HG02973 (cell line): Measurements from ENCODE around the gene DOHH.
A peak's percentile ranks its signal among the peaks of the same experiment; 100 is the strongest.

ENCODE experiments used
- ATAC-seq: cut with Tn5 transposase; IDR thresholded peaks from one replicate; pipeline ENCODE4 v1.9.1; 2021; ENCODE audit warnings: moderate library complexity; ENCODE audit not compliant: unreplicated experiment

The DOHH gene

GRCh38 chr19:3500429-3501101, at the start of gene DOHH:
DOHH (minus strand) TSS chr19:3500674; CDS start chr19:3496814, 3,860 bp downstream.
- peak; percentile 75 for ATAC-seq

- ATAC-seq = no peak
Measured at GRCh38 chr19:3549816-3550215, 49.3 kb upstream of the DOHH start.

DNA sequence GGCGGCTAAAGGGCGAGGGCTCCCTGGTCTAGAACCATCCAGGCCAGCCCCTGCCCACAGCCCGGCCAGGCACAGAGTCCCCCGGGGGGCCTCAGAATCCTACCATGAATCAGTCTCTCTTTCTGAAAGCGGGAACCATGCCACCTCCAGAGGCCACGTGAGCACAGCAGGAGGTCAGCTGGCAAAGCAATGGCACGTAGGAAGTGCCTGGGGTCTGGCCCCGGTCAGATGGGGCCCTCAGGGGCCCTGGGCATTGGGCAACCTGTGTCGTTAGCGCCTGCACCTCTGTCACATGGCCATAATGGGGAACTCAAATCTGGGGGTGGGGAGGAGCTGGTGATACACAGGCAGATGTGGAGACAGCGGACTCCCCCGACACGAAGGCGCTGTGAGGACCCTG, 48.1 kb upstream of the DOHH start:
- ATAC-seq = no peak

- ATAC-seq = no peak
Measured at GRCh38 chr19:3547767-3548282, 47.4 kb upstream of the DOHH start.

DNA sequence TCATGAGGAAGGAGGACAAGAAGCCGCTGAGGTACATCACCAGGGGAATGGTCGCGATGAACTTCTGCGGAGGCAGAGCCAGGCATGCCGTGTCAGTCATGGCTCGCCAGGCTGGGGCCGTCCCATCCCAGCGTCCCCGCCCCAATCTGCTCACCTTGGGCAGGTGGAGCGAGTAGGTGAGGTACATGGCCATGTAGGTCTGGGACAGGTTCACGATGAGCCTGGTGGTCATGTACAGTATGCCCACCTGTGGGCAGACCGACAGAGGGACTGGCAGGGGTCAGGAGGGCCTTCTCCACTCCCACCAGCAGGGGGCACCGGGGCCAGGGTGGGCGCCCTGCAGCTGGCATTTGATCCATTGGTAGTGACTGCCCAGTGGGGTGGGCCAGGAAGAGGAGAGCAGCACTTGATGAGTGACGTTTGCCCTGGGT, 46.8 kb upstream of the DOHH start:
- ATAC-seq = no peak

DNA sequence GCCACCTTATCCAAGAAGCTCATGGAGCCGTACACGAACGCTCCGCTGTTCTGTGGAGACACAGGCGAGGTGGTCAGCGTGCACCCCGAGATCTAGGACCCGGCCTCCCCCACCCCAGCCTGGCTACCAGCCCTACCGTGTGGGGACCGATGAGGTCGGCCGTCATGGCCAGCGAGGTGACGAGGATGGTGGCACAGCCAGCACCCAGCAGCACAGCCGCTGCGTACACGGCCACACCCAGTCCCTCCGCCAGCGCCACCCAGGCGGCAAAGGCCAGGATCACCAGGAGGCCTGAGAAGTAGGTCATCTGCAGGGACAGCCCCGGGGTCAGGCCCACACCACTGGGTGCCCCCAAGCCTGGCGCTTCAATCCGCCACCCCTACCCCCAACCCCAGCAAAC, 45.6 kb upstream of the DOHH start:
- ATAC-seq = no peak

DNA sequence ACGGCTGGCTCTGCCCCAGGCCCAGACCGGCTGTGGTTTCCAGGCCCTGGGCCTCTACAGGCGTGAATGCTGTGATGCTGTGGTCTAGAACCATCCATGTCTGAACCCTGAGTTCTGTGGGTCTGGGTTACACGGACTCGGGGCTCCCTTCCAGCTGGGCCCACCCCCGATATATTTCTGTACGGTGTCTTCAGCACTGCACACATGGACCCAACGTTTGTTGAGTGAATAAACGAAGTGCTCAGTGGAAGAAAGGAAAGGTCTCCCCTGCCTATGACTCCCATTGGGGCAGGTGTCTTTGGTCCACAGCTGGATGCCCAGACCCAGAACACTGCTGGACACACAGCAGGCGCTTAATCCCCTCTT, 45.2 kb upstream of the DOHH start:
- no peak for ATAC-seq

DNA sequence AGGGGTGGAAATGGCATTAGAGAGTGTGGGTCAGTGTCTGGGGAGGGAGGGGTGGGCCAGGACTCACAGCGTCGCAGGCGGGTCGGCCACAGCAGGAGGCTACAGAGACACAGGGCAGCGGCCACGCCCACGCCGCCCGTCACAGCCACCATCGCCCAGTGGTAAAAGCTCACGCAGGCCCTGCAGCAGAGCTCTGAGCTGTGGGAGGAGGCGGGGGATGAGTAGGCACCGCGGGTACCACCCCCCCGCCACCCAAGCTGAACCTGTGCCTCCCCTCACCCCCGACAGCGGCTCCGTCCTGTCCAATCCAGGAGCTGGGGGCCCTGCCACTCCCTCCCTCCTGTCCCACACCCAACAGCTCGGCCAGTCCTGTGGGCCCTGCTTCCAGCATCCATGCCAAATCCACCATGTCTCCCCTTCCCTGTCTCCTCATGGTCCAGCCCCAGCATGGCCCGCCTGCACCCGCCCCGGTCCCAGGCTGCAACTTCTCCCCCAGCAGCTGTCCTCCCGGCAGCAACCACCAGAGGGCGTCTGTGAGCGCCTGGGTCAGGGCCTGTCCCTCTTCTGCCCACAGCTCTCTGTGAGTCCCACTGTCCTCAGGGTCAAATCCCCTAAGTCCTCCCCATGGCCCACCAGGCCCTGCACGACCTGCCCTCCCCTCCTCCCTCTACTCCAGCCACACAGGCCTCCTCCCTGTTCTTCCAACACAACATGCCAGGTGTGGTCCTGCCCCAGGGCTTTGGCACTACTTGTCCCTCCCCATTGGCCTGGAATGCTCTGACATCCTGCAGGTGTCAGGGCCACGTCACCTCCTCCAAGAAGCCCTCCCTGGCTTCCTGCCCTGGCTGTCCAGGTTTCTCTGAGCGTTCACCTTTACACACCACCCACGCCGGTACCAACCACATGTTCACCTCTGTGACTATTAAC, 44.5 kb upstream of the DOHH start:
- ATAC-seq = no peak

- ATAC-seq = no peak
Measured at GRCh38 chr19:3544058-3544376, 43.5 kb upstream of the DOHH start.

DNA sequence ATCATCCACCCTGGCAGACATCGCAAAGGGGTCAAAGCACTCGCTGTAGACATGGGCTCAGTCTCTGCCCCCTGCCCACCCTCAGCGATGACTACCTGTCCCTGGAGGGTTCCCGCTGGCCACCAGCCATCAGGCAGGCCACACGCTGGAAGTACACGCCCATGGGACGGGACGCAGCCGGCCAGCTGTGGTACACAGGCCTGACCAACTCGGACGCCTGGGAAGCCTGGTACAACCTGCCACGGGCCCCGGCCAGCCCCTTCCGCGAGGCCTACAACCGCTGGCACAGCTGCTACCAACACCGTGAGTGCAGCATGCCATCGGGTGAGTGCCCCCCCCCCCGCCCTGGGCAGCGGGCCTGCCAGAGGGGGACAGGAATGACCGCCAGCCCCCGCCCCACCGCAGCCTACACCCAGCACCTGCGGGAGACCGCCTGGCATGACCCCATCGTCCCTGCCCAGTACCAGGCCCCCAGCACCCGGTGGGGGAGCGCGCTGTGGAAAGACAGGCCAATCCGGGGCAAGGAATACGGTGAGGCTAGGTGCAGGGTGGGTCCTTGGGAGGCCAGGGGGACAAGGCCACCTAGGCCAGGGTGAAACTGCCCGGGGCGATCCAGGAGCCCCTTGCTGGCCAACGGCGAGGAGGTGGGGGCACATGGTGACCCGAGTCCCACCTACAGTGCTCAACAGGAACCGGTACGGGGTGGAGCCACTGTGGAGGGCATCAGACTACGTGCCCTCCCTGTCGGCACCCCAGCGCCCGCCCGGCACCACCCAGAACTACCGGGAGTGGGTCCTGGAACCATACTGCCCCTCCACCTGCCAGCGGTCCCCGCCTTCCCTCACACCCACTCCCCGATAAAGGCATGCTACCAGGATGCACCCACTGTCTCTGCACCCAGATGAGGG, 42.9 kb upstream of the DOHH start:
- ATAC-seq = no peak

DNA sequence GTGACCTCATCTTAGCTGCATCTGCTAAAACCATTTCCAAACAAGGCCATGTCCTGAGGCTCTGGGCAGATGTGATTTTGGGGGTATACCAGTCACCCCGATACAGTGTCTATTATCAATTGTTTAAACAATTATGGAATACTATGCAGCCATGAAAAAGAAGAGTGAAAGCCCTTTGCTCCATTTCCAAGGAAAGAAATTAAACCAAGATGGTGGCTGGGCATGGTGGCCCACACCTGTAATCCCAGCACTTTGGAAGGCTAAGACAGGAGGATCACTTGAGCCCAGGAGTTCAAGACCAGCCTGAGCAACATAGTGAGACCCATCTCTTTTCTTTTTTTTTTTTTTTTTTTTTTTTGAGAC, 39.3 kb upstream of the DOHH start:
- no peak for ATAC-seq

DNA sequence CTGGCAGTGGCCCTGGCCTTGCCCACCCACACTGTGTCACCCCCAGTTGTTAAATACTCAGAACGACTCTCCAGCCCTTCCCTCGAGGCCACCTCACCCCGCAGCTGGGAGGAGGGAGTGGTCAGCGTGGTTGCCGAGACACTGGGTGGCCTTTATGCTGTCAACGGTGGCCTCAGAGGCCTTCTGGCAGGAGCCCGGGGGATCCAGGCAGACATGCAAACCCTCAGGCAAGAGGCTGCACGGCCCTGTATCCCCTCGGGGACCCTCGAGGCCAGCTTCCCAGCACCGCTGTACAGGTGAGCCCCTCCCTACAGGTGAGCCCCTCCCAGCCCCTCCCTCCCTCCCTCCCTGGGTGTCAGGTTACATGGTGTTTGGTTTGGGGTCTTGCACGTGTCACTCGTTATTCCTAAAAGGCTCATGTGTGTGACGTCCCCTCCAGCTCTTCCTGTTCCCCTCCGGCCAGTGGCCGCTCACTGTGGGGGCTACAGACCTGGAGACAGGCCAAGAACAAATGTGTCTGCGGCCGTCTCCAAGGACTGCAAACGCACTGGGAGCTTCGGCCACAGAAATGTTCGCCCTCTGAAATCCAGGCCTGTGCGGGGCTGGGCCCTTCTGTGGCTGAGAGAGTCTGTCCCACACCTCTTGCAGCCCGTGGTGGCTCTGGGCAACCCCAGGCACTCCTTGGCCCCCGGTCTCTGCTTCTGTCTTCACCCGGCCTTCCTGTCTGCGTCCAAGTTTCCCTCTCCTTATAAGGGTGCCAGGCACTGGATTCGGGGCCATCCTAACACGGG, 38.7 kb upstream of the DOHH start, which contains the start of gene TEKTIP1:
TEKTIP1 (plus strand) TSS at position 210 of the 791 bp plus-strand sequence; CDS start at position 214, 4 bp downstream.
- no peak for ATAC-seq

DNA sequence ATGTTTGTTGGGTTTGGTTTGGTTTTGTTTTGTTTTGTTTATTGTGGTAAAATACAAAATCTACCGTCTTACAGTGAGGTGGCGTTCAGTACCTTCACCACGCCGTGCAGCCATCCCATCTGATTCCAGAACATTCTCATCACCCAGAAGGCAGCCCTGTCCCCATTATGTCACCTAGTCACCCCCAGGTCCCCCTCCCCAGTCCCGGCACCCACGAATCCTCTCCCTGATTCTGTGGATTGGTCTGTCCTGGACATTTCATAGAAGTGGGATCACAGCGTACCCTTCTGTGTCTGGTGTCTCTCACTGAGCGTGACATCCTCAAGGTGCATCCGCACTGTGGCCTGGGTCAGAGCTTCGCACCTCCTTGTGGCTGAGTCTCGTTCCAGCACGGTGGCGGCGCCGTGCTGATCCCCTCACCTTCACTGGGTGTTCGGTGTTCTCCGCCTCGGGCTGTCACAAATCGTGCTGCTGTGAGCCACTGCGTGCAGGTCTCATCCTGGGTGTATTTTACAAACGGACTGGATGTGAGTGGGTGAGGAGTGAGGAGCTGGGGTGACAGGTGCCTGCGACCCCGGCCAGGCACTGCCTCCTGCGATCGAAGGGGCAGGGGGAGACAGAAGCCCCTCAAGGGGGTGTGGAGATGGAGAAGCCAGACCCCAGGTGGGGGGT, 37.9 kb upstream of the DOHH start:
- ATAC-seq = no peak

GRCh38 chr19:3537438-3538240, 37.2 kb upstream of the DOHH start:
- ATAC-seq = no peak

DNA sequence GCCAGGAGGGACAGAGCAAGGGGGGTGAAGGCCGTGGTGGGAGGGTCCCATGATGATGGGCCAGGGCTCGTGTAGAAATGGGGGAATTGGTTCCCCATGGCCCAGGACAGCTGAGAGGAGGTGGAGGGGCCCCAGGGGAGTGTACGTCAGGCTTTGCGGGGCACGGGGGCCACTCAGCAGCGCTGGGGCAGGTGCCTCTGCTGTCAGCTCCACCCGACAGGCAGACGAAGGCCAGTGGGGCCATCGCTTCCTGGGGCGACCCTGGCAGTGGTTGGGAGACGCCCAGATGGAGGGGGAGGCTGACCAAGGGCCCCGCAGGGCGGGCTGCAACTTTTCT, 36.6 kb upstream of the DOHH start:
- no peak for ATAC-seq

GRCh38 chr19:3536429-3537100, 36.1 kb upstream of the DOHH start:
- no peak for ATAC-seq

DNA sequence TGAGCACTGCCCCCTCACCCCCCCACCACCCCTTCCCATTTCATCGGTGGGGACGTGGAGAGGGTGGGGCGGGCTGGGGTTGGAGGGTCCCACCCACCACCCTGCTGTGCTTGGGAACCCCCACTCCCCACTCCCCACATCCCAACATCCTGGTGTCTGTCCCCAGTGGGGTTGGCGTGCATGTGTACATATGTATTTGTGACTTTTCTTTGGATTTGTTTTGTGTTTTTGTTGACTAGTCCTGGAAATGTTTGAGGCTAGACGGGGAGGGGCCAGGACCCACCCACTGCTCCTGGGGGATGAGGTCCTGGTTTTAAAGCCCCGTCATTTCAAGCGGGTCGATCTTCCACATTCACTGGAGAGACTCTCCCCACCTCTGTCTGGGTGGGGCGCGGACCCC, 35.5 kb upstream of the DOHH start:
- no peak for ATAC-seq

GRCh38 chr19:3535563-3535965, 35.1 kb upstream of the DOHH start:
- ATAC-seq = no peak

DNA sequence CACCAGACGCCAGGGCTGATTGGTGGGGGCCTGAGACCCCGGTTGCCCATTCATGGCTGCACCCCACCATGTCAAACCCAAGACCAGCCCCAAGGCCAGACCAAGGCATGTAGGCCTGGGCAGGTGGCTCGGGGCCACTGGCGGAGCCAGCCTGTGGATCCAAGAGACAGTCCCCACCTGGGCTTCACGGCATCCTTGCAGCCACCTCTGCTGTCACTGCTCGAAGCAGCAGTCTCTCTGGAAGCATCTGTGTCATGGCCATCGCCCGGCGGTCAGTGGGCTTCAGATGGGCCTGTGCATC, 34.7 kb upstream of the DOHH start:
- ATAC-seq = no peak
